Retinal pigment epithelial cell (primary cell): ENCODE results near the gene CSMD2.

ENCODE experiments used
- DNase-seq: peaks from one replicate; pipeline ENCODE4 v3.0.0-alpha.2; 2010; ENCODE audit warnings: low read depth
- H3K4me3 ChIP-seq: 2 replicates; pipeline ENCODE4 v1.5.1; 2011; ENCODE audit warnings: mild to moderate bottlenecking, low read length, control low read depth, moderate library complexity
- TF ChIP-seq, protein P1 (sequence below): conservative IDR thresholded peaks from 2 replicates; pipeline ENCODE4 v1.5.1; 2011; ENCODE audit warnings: low read depth, low read length, control low read depth, inconsistent platforms

Gene CSMD2

DNA sequence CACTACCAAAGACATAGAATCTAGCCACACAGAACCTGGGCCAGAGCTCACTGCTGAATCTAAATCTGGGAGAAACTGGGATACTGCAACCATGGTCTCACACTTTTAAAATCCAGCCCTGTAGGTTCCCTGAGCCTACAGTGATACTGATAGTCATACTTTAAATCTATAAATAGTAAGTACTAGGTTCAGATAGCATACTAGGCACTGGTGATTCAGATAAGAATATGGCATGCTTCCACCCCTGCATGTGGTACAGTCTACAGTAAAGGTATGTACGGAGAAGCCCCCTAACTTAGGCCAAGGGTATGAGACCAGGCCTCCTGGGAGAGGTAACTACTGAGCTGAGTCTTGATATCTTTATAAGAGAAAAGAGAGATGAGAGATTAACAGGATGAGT lies 494.5 kb downstream of the CSMD2 start:
- no peak overlapping the region for H3K4me3 ChIP-seq
- TF ChIP-seq, protein P1, sequence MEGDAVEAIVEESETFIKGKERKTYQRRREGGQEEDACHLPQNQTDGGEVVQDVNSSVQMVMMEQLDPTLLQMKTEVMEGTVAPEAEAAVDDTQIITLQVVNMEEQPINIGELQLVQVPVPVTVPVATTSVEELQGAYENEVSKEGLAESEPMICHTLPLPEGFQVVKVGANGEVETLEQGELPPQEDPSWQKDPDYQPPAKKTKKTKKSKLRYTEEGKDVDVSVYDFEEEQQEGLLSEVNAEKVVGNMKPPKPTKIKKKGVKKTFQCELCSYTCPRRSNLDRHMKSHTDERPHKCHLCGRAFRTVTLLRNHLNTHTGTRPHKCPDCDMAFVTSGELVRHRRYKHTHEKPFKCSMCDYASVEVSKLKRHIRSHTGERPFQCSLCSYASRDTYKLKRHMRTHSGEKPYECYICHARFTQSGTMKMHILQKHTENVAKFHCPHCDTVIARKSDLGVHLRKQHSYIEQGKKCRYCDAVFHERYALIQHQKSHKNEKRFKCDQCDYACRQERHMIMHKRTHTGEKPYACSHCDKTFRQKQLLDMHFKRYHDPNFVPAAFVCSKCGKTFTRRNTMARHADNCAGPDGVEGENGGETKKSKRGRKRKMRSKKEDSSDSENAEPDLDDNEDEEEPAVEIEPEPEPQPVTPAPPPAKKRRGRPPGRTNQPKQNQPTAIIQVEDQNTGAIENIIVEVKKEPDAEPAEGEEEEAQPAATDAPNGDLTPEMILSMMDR = no peak
- no peak for DNase-seq

DNA sequence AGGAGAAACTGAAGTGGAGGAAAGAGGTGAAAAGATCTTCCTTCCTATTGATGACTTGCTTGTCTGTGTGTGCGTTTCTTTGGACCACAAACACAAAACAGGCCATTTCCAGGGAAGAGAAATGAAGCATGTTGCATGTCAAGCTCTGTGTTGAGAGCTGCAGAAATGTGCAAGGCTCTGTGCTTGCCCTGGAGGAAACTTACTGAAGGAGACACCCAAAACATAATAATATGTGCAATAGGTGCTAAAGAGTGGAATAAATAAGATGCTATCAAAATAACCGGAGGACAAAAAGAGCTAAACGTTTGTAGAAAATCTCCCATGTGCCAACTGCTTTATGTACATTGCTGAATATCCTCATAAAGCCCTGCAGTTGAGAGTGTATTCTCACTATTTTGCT lies 496.3 kb downstream of the CSMD2 start:
- no peak overlapping the region for H3K4me3 ChIP-seq
- TF ChIP-seq, protein P1 = no peak
- no peak for DNase-seq

DNA sequence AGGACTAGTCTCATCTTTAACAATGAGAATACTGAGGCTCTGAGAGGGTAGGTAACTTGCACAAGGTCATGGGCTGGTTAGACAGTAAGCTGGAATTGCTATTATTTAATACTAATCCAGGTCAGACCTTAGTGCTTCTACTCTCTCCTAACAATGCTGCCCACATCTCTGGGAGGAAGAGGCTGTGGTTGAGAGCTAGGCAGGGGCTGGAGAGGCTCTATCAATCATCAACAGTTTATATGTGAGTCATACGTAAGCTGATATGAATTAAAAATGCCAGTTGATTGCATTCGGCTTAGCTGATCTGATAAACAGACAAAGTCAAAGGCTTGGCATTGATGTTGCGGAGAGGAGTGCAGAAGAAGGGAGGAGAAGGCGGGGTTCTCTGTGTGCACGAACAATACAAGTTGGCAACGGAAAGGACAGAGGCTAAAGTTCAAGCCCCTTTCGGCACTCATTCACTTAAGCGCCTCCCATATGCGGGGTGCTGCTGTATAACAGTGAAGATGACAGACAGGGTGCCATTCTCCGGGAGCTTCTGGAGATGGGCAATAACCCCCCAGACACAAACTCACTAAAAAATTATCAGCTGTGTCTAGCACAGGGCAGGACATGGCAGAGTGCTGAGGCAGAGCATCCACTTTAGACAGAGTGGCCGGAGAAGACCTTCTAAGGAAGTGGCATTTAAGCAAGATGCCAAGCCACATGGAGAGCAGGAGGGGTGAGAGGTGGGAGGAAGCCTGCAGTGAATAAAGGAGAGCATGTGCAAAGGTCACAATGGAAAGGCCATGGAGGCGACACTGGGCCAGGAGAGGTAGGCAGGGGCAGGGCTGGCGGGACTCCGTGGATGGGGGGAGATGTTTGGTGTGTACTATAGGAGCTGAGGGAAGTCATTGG lies 497.4 kb downstream of the CSMD2 start:
- no peak for DNase-seq
- no peak overlapping the region for H3K4me3 ChIP-seq
- TF ChIP-seq, protein P1 = no peak

DNA sequence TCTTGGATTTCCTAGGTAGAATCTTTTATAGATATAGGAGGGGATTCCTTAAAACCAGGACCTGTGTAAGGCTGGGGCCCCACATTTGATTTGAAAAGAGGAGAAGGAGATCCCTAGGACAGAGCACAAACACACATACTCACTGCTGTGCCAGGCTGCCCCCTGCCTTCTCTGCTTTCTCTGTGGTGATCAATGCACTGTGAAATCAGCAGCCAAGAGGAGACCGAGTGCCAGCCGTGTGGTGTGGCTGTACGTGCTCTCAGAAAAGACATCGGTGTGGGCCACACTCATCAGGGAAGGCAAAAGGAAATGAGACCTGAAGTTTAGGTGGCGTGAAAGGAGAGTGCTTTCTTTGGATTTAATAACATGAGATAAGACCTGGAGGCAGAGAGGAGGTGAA lies 498.4 kb downstream of the CSMD2 start:
- TF ChIP-seq, protein P1 = no peak
- no peak overlapping the region for H3K4me3 ChIP-seq
- no peak for DNase-seq

DNA sequence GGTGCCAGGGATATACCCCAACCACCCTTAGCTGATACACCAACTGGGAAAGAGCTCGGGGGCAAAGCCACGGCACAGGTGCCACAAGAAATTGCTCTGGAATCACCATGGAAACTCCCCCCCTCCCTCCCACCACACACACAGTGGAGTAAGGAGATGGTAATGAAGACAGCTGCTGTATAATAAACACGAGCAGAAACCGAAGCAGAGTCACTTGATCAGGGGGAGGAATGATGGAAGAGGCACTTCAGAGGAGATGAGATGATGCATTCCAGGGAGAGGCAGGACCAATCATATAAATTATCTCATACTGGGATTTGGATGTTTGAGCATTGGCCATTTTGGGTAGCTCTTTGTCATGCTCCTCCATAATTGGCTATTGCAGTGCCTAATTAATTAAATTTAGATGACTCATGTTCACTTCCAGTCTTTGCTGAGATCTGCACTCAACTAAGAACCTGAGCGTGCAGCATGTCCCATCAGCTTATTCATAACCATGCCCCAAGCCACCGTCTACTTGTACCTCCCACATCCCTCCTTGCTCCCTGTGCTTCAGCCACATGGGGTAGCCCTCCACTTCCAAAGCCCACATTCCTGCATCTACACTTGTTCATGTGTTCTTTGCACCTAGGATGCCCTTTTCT lies 503.1 kb downstream of the CSMD2 start:
- no peak for DNase-seq
- TF ChIP-seq, protein P1 = no peak
- H3K4me3 ChIP-seq = no peak overlapping the region

DNA sequence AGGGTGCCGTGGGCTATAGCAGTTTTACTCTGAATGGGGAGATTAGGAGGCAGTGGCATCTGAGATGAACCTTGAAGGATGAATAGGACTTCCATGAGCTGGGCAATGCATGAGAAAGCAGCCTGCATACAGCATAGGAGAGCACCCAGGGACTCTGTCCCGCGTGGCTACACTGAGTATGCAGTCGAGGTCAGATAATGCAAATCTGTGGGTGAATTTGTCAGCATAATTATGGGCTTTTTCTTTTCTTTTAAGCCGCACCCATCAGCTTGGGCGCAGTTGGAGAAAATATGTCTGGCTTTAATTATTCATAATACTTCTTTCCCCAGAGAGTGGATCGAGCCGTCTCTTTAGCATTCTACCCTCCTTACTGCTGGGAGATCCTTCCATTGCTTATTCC lies 504.1 kb downstream of the CSMD2 start:
- no peak for DNase-seq
- no peak overlapping the region for H3K4me3 ChIP-seq
- TF ChIP-seq, protein P1 = no peak

DNA sequence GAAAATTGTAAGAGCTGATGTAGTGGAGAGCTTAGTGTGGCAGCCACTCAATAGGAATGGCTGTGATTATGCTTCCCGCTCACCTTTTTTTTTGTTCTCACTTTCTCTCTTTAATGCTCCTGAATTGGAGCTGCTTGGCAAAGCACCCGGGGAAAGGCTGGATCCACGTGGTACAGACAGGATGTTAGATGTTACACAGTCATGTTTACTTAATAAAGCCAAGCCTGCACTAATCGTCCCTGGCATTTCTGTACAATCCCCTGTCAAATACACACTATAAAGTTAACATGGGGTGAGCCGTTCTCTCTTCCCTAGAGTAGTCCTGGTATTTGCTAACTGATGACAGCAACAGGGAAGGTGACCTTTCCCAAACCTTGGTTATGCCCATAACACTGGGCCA lies 504.8 kb downstream of the CSMD2 start:
- TF ChIP-seq, protein P1 = no peak
- no peak overlapping the region for H3K4me3 ChIP-seq
- no peak for DNase-seq
